Lower leg skin (tissue), 3 donors: Measurements from ENCODE around the gene BICRAL.

Source experiments
- POLR2A ChIP-seq, 2 donors: fragments of 450-650 bp; IDR thresholded peaks; one replicate each; pipeline ENCODE4 v1.6.1; 2016 to 2017; ENCODE audit warnings: antibody characterized with exemption in 2 of 2, mild to moderate bottlenecking in 1 of 2, moderate library complexity in 1 of 2
- TF ChIP-seq, protein P1 (sequence below), 3 donors: fragments of 450-650 bp; IDR thresholded peaks; one replicate each; pipeline ENCODE4 v1.5.1; 2016; ENCODE audit warnings: antibody characterized with exemption in 3 of 3, mild to moderate bottlenecking in 3 of 3, moderate library complexity in 2 of 3

DNA sequence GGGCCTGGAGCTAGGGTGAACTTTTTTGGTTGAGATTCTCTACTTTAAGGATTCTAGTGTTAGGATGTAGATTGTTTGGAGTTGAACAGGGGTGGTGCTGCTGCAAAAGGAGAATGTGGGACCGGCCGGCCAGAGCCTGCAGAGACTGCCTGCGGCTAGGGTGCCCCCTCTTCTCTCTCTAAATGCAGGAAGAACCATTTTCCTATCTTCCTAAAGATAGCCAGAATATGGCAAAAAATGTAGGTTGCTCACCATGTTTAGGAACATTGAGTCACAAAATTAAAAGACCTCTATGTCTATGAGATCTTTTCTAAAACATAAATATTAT, 39.5 kb downstream of the BICRAL start:
- TF ChIP-seq, protein P1, sequence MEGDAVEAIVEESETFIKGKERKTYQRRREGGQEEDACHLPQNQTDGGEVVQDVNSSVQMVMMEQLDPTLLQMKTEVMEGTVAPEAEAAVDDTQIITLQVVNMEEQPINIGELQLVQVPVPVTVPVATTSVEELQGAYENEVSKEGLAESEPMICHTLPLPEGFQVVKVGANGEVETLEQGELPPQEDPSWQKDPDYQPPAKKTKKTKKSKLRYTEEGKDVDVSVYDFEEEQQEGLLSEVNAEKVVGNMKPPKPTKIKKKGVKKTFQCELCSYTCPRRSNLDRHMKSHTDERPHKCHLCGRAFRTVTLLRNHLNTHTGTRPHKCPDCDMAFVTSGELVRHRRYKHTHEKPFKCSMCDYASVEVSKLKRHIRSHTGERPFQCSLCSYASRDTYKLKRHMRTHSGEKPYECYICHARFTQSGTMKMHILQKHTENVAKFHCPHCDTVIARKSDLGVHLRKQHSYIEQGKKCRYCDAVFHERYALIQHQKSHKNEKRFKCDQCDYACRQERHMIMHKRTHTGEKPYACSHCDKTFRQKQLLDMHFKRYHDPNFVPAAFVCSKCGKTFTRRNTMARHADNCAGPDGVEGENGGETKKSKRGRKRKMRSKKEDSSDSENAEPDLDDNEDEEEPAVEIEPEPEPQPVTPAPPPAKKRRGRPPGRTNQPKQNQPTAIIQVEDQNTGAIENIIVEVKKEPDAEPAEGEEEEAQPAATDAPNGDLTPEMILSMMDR (IDR thresholded peaks at IDR 0.05) = no peak
- no peak for TF ChIP-seq POLR2A (IDR thresholded peaks at IDR 0.05)
